ENCODE data around the gene MED16.

- TF ChIP-seq EZH2 (IDR thresholded peaks at IDR 0.05; ENCODE audit: insufficient read depth, low read length), result no peak
- TF ChIP-seq CTCF (IDR thresholded peaks at IDR 0.05; ENCODE audit: insufficient read depth, low read depth, low read length), result no peak
These were observed 8.4 kb downstream of the MED16 start for GRCh38 chr19:884420-885211.

Data from astrocyte (in vitro differentiated cells and primary cell).